ENCODE results near the gene INAFM2.
A peak's percentile ranks its signal among the peaks of the same experiment; 100 is the strongest.

The INAFM2 gene

DNA sequence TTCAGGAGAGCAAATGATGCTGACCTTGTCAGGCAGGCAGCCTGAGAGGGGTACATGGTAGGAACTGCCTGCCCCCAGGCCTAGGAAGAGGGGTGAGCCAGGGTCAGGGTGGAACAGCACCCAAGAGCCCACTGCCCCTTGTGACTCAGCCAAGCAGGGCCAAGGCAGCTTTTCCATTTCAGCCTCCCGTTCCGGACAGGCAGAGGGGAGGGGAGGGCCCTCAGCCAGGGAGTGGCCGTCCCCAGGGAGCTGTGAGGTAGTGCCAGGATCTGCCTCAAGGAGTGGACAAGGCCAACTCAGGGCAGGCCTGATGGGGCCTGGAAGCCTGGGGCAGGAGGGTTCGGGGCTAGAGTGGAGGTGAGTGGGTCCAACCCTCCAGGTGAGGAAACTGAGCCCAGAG, 35.5 kb upstream of the INAFM2 start:
- DNase-seq = no peak

DNA sequence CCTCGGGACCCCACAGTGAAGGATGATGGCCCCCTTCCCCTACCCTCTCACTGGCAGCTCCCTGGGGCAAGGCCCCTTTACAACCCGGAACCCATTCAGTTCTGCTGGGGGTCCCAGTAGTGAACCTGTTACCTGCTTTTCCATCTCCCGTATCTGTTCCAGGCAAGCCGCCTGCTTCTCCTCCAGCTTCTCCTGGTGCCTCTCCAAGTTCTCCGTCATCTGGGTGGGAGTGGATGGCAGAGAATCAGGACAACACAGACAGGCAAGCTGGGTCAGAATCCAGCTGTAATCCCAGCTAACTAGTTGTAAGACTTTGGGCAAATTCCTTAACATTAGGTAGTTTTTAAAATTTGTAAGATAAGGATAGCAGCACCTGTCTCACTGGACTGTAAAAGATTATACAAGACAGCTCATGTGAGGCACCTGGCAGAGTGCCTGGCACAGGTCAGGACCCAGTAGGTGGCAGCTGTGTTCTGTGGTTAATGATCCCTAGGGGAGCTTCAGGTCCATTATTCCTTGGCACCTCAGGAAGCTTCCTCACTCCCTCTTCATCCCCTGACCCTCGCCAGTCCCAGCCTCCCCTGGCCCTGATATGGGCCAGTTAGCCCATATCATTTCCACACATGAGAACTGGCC, 34.2 kb upstream of the INAFM2 start:
- DNase-seq = peak; percentile 7

DNA sequence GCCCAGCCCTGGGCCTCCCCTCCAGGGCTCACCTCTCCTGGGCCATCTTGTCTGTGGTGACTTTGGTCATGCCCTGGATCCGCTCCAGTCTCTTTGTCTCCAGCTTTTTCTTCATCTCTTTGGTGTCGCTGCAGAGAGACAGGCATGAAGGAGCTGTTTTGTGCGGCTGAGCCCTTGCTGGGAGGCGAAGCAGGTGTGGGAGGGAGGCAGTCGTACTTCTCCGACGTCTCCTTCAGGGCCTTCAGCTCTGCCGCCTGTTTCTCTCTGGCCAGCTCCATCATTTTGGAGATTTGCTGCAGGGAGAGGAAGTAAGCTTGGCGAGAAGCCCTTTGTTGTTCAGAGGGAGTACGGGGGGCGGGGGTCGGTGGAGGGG, 33.0 kb upstream of the INAFM2 start:
- DNase-seq = no peak

DNA sequence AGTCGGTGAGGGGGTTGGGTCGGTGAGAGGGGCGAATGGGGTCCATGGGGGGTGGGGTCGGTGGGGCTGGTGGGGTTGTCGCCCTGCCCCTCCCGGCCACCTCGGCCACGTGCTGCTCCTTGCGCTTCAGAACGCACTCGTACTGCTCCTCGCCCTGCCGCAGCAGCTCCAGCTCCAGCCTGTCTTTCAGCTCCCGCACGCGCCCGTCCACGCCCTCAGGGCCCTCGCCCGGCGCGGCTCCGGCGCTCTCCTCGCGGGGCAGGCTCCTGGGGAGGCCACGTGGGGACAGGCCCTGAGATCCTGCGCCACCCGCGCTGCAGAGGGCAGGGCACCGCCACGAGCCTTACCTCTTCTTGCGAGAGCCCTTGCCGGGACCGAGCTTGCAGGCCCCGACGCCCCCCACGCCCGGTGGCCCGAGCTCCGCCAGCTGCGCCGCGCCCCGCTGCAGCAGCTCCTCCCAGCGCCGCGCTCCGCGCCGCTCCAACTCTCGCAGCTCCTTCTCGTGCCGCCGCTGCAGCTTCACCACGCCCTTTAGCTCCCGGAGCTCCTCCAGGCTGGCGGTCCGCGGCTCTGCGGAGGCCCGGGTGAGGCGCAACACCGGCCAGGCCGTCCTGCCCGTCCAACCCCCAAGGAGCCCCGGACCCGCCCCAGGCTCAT, 32.4 kb upstream of the INAFM2 start:
- peak; percentile 10 for DNase-seq

DNA sequence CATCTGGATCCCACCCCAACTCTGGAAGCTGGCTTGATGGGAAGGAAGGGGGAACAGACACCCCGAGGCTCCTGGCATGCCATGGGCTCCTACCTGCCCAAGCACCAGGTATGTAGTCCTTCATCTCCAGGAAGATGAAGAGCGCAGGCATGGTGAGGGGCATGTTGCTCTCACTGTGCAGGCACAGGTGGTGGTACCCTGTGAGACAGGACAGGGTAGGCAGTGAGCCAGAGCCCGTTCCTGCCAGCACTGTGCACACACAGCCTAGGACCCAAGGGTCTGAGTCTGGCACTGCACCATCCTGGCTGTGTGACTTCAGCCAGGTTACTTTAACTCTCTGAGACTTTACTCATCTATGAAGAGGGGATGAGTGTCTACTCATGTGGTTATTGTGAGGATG, 31.2 kb upstream of the INAFM2 start:
- no peak for DNase-seq

- DNase-seq = no peak
Measured at GRCh38 chr15:40293006-40293405, 30.5 kb upstream of the INAFM2 start.

GRCh38 chr15:40293905-40294895, 29.3 kb upstream of the INAFM2 start:
- DNase-seq = no peak

DNA sequence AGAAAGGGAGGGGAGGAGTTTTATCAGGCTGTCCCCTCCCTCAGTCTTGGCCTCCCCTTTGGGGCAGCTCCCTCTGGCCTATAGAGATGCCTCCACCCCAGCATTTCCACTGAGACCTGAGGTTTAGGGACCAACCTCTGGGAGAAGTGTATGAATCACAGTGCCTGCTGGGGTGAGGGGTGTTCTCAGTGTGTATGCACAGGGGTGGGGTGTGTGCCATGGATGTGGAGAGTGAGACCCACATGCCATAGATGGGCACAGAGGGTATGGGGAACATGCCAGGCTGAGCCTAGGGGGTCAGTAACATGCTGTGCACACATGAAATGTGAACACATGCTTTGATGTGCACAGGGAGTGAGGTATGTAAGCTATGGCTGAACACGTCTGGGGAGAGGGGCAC, 28.2 kb upstream of the INAFM2 start:
- DNase-seq = no peak

DNA sequence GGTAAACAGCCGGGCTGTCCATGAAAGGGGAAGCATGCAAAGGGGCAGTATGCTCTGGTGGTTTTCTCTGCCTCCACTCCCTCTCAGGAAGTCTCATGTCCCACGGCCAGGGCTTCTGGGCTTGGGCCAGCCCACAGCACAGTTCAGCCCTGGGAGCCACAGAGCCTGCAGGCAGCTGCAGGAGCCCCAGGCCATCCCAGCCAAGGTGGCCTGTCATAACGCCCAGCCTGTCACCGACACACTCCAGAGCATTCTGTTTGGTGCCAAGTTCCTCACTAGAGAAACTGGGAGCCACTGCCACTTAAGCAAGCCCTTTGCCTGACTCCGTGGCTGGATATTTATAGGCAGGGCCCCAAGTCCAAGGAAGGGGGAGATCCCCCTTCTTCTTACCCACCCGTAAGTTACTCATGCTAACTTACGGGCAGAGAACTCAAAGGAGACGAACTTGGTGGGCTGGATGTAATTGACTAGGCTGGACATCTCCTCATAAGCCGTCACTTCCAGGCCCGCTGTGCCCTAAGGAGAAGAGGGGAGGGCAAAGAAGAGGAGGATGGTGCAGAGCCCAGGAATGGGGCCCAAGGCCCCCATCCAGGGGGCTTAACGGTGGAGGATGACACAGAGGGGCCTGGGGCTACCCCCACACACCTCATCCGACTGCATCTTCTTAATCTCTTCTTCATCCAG, 27.5 kb upstream of the INAFM2 start:
- DNase-seq = no peak

DNA sequence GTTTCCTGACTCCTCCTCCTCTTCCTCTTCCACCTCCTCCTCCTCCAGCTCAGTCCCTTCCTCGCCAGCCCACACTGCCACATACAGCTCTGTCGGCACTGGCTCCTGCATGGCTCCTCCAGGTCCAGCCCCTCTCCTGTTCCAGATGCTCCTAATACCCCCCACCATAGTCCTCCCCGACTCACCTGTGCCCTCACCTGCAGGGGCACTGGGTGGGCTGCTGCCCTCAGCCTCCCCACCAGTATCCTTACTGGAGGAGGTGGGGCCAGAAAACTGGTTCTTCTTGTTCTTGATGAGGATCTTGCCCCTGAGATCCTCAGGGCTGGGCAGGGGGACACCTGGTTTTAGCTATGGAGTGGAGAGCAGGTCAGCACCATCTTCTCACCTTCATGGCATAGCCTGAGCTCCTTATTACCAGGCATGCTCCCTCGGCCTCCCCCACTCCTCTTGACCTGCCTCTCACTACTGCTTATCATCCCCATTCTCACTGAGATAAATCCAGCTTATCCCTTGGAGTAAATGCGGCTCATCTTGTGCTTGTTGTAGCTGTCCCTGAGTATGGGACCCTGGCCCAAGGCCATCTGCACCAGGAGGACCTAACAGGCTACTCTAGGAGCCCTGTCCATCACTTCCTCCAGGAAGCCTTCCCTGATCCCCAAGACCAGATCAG, 26.8 kb upstream of the INAFM2 start:
- no peak for DNase-seq

DNA sequence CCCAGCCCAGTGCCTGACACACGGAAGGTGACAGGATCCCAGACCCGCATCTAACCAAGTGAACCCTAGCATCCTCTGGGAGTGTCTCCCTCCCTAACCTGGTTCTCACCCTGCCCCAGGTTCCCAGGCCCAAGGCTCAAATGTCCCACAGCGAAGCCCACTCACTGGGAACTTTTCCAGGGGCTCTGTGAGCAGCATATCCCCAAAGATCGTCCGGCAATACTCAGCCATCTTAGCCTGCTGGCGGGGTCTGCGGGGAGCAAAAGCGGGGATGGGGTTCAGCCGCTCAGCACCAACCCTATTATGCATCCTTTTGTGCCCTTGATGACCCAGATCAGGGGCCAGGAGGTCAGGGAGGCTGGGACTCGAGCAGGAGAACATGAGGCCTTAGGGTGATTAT, 26.1 kb upstream of the INAFM2 start:
- no peak for DNase-seq

DNA sequence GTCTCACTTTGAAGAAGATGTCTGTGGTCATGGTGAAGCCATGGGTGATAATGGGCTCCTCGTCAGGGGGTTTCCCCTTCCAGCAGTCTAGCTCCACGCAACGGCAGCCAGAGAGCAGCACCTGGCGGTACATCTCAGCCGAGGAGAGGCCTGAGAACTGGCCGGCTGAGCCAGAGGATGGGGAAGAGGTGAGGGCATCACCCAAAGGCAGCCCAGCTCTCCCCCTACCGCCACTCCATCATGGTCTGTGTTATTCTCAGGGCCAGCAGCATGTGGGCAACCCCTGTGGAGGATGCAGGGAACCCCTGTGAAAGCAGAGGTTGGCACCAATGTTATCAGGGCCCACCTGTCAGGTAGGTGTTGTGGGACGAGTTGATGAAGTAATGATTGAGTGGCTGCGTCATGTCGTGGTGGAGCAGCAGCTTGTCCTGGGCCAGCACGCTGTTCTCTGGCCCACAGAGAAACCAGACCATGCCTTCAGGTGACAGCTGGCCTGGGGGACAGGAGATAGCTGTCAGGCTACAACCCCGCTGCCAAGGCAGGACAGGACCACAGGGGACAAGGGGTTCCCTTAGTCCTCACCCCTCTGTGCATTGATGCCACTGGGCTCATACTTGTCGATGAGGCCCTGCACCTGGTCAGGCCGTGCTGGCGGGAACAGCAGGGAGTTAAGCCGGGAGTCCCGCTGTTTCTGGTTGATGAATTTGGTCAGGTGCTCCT, 25.1 kb upstream of the INAFM2 start:
- DNase-seq = no peak

DNA sequence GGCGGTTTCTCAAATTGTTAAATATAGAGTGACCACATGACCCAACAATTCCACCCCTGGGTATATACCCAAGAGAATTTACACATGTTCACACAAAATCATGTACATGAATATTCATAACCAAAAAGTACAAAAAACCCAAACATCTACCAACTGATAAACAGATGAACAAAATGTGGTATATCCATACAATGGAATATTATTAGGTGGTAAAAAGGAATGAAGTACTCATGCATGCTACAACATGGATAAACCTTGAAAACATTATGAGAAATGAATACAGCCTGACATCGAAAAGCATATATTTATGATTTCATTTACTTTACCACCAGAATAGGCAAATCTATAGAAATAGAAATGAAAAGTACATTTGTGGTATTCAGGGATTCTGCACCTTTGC, 23.1 kb upstream of the INAFM2 start:
- DNase-seq = no peak

DNA sequence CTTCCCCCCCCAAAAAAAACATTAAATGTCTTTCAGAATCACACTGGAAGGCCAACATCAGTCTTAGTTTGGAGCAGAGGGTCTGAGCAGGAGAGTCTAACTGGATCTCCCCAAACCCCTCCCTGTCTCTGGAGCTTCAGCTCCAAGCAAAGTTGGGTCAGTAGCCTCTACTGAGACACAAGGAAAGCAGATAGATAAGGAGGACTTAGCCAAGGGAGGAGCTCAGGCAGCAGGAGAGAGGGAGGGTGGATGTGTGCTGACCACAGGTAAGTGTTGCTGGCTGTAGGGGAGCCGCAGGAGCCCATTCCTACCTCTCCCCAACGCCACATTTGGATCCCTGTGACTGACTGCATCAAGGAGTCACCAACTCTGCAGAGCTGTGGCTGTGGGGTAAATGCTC, 22.7 kb upstream of the INAFM2 start:
- DNase-seq = no peak

DNA sequence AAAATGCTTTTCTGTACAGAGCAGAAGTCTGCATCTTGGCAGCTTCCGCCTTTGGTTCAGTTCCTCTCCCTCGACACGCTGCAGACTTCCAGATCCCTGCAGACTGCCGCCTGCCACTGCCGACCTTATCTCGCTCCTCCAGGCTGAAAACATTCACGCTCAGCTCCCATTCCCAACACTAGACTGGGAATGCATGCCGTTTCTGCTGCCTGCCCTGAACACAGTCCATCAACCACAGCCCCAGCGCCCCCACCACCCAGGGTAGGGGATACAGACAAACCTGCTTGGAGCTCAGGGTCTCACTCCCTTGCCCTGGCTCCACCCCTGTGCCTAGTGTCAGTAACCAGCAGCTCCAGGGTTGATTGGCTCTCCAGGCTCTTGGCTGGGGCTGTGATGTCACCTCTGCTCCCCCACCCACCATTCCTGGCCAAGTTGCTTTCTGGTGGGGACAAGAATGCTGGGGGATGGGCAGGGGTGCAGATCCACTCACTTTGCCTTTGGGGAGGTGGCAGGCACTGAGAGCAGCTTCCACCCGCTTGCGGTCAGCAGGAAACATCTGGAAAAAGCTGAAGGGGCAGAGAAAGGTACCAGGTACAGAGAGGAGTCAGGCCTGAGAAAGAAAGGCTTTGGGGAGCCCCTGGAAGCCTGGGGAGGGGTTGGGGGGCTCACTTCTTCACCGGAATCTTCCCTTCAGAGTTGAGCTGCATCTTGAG, 21.9 kb upstream of the INAFM2 start:
- no peak for DNase-seq

GRCh38 chr15:40302288-40302886, 21.1 kb upstream of the INAFM2 start:
- DNase-seq = no peak

GRCh38 chr15:40302981-40303380, 20.5 kb upstream of the INAFM2 start:
- DNase-seq = no peak

- DNase-seq = no peak
Measured at GRCh38 chr15:40303576-40303975, 19.9 kb upstream of the INAFM2 start.

- DNase-seq = no peak
Measured at GRCh38 chr15:40305281-40305680, 18.2 kb upstream of the INAFM2 start.

DNA sequence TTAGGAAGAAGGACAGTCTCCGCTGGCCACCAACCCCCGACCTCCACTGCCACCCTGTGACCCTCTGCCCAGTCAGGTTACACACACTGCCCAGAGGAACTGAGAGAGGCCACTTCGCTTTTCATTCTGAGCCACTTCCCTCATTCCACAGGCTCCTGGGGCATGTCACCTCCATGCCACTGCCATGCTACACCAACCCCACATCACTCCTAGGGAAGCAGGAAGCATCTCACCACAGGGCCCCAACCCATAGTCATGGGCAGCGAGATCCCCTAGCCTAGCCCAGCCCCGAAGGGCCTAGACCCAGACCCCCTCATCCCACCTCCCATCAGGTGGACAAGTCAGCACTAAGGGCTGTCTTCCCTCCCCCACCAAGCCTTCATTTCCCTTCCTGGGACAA, 17.1 kb upstream of the INAFM2 start:
- DNase-seq = no peak

DNA sequence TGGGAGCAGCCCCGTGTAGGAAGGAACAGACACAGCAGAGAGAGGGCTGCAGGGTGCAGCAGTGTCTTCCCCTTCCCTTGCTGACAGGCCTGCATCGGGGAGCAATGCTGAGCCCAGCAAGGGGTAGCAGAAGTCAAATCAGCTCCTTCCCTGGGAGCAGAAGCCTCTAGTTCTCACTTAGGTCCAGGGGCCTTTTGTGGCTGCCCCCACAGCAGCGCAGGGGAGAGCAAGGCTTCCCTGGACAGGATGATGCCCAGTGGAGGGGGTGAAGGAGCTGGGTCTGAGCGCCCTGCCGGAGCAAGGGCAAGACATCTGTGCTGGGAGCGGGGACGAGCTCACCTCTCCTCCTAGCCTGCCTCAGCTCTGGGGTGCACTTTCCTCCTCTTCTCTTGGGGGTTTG, 16.6 kb upstream of the INAFM2 start:
- no peak for DNase-seq
